GM23338 (cell line): Measurements from ENCODE around the gene EGF. TPM values are rescaled to one million over a fixed set of nuclear protein-coding genes. Genes with fewer than 3 reads are reported as not detected.

Experiments
- ATAC-seq: fragments of 200-7000 bp; cut with Tn5 transposase; 3 replicates; pipeline ENCODE4 v1.9.1; 2020
- DNase-seq: peaks from one replicate; pipeline ENCODE4 v3.0.0-alpha.2; 2015; ENCODE audit warnings: low spot score
- H2AFZ ChIP-seq: fragments of 200-600 bp; sonication (generic); 2 replicates; pipeline ENCODE4 v1.8.0; 2016; ENCODE audit warnings: antibody characterized with exemption, mild to moderate bottlenecking, moderate library complexity
- H3F3A ChIP-seq: fragments of 200-600 bp; sonication (generic); replicated peaks from 2 replicates; pipeline ENCODE4 v1.8.0; 2017; ENCODE audit warnings: antibody characterized with exemption, mixed run types, low read depth
- H3K27ac ChIP-seq: fragments of 200-600 bp; sonication (generic); 2 replicates; pipeline ENCODE4 v1.6.1; 2016; ENCODE audit warnings: low read depth
- H3K27me3 ChIP-seq: fragments of 200-600 bp; sonication (generic); 2 replicates; pipeline ENCODE4 v1.8.0; 2016; ENCODE audit warnings: mild to moderate bottlenecking, mixed run types, moderate library complexity; ENCODE audit not compliant: insufficient read depth
- H3K36me3 ChIP-seq: fragments of 200-600 bp; sonication (generic); 2 replicates; pipeline ENCODE4 v1.8.0; 2016; ENCODE audit warnings: mild to moderate bottlenecking; ENCODE audit not compliant: insufficient read depth
- H3K4me1 ChIP-seq: fragments of 200-600 bp; sonication (generic); 2 replicates; pipeline ENCODE4 v1.8.0; 2016; ENCODE audit warnings: mild to moderate bottlenecking, moderate library complexity; ENCODE audit not compliant: insufficient read depth
- H3K4me2 ChIP-seq: fragments of 200-600 bp; sonication (generic); 2 replicates; pipeline ENCODE4 v1.7.1; 2017; ENCODE audit warnings: mixed run types
- H3K4me3 ChIP-seq: fragments of 200-600 bp; sonication (generic); 2 replicates; pipeline ENCODE4 v1.6.1; 2016; ENCODE audit warnings: mixed run types
- H3K79me2 ChIP-seq: fragments of 200-600 bp; sonication (generic); replicated peaks from 2 replicates; pipeline ENCODE4 v1.8.0; 2017; ENCODE audit warnings: mild to moderate bottlenecking; ENCODE audit not compliant: insufficient read depth
- H3K9me2 ChIP-seq: fragments of 200-600 bp; sonication (generic); 2 replicates; pipeline ENCODE4 v1.8.0; 2017; ENCODE audit not compliant: insufficient read depth
- H4K20me1 ChIP-seq: fragments of 200-600 bp; sonication (generic); replicated peaks from 2 replicates; pipeline ENCODE4 v1.8.0; 2017; ENCODE audit warnings: mild to moderate bottlenecking; ENCODE audit not compliant: insufficient read depth
- H3K27ac Mint-ChIP-seq: 2 replicates; pipeline ENCODE4 v1.8.0; 2020; ENCODE audit warnings: inconsistent platforms, mild to moderate bottlenecking, moderate library complexity, mixed read lengths
- H3K27me3 Mint-ChIP-seq: 3 replicates; pipeline ENCODE4 v1.8.0; 2022; ENCODE audit warnings: low read depth, mild to moderate bottlenecking, moderate library complexity, mixed read lengths, inconsistent platforms; ENCODE audit not compliant: insufficient read depth, poor library complexity
- H3K36me3 Mint-ChIP-seq: 3 replicates; pipeline ENCODE4 v1.8.0; 2021; ENCODE audit warnings: low read depth, mild to moderate bottlenecking, inconsistent platforms, moderate library complexity, mixed read lengths
- H3K4me1 Mint-ChIP-seq: 3 replicates; pipeline ENCODE4 v1.8.0; 2020; ENCODE audit warnings: mild to moderate bottlenecking, inconsistent platforms, mixed read lengths
- H3K4me3 Mint-ChIP-seq: 3 replicates; pipeline ENCODE4 v1.8.0; 2021; ENCODE audit warnings: moderate library complexity, mild to moderate bottlenecking, inconsistent platforms, mixed read lengths
- H3K9me3 Mint-ChIP-seq: 3 replicates; pipeline ENCODE4 v1.8.0; 2020; ENCODE audit warnings: moderate library complexity, mild to moderate bottlenecking, inconsistent platforms, mixed read lengths
- CREB1 ChIP-seq: fragments of 250-450 bp; sonication (Bioruptor Pico); IDR thresholded peaks from 2 replicates; pipeline ENCODE4 v1.5.0; 2020; ENCODE audit warnings: low read depth, mild to moderate bottlenecking, moderate library complexity
- CTCF ChIP-seq, 2 experiments: fragments of 200-600 bp in 1 of 2; sonication (generic) in 1 of 2; conservative IDR thresholded peaks; 2 replicates each; pipeline versions ENCODE4 v1.5.1 to v1.6.1; 2016 to 2017; ENCODE audit warnings: antibody characterized with exemption in 2 of 2, low read depth in 2 of 2, mild to moderate bottlenecking in 2 of 2, moderate library complexity in 1 of 2
- POLR2AphosphoS5 ChIP-seq: IDR thresholded peaks from 2 replicates; pipeline ENCODE4 v1.6.1; 2016; ENCODE audit warnings: antibody characterized with exemption, low read depth
- ZNF331 ChIP-seq: fragments of 250-450 bp; sonication (Bioruptor Pico); IDR thresholded peaks from 2 replicates; pipeline ENCODE4 v1.5.0; 2020; ENCODE audit warnings: low read depth, mild to moderate bottlenecking, moderate library complexity
- polyA plus RNA-seq: library from polyadenylated mRNA; unstranded; fragments of >200 nt; fragmentation: Nextera tagmentation; extraction: Ambion mirVana; gene quantifications from 2 replicates; pipeline ENCODE4 v1.2.1, GENCODE V29; 2016
- total RNA-seq: library from RNA; depleted of rRNA; stranded (reverse); fragments of >200 nt; shearing (Covaris generic); gene quantifications from 2 replicates; pipeline ENCODE4 v1.2.3, GENCODE V29; 2014

Gene EGF
- total and polyA plus RNA-seq, 2 experiments from 2014 or later: 1.4 to 3.0 TPM

DNA sequence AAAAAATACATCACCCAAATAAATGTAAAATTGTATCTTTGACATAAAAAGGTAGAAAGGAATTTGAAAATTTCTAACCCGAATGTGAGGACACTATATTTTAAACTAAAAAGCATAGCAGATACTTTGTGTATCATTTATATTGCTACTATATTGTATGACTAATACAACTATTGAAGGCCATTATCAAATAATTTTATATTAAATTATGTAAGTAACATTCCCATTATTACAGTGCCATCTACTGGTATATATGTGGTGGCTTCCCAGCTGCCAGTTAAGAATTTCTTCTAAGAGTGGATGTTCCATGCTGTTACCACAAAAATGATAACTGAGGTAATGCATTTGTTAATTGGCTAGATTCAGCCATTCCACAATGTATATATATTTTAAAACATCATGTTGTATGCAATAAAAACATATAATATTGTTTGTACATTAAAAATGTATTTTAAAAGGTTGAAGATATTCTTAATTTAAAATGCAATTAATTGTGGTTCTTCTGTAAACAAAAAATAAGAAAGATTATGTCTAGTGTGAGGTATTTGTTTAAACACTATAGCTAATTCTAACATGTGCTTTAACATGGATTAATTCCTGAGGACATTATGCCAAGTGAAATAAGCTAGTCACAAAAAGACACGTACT is 65.3 kb downstream of the EGF start:
- Histone ChIP-seq H3K27ac (no peak overlapping the region), H4K20me1 (no peaks in the 10 kb centered on the region), H2AFZ (no peak overlapping the region), H3K79me2 (no peaks in the 10 kb centered on the region), H3K9me2 (no peaks in the 10 kb centered on the region), H3K36me3 (no peaks in the 10 kb centered on the region), H3K4me1 (peaks cover 4% of the 10 kb centered on the region), H3K4me3 (no peak overlapping the region), H3K27me3 (no peaks in the 10 kb centered on the region), H3K4me2 (no peak overlapping the region), H3F3A (no peaks in the 10 kb centered on the region)
- TF ChIP-seq ZNF331 (CRISPR knock-in tag) (no peak), POLR2AphosphoS5 (no peak), CREB1 (CRISPR knock-in tag) (no peak), CTCF (conservative IDR thresholded peaks at IDR 0.05; ENCODE audit: low read depth in 2 of 2) (peak; percentile 53 to 84)
- H3K4me1 Mint-ChIP-seq: peaks cover 20% of the 10 kb centered on the region
- DNase-seq (peak; percentile 64), ATAC-seq (no peak; the same call in 2 of the 3 replicates)
- H3K4me3 Mint-ChIP-seq: no peak overlapping the region
- H3K27me3 Mint-ChIP-seq: peaks cover 2% of the 10 kb centered on the region
- H3K36me3 Mint-ChIP-seq: no peaks in the 10 kb centered on the region
- H3K27ac Mint-ChIP-seq: no peak overlapping the region
- H3K9me3 Mint-ChIP-seq: no peaks in the 10 kb centered on the region

- no peak overlapping the region for H3K27ac Mint-ChIP-seq
- no peak overlapping the region for H3K4me2 ChIP-seq
- H4K20me1 ChIP-seq: no peaks in the 10 kb centered on the region
- H3K27me3 ChIP-seq: no peaks in the 10 kb centered on the region
- DNase-seq (peak; percentile 59), ATAC-seq (peak; percentile 52)
- no peaks in the 10 kb centered on the region for H3K36me3 ChIP-seq
- H3F3A ChIP-seq: no peaks in the 10 kb centered on the region
- H3K36me3 Mint-ChIP-seq: no peaks in the 10 kb centered on the region
- no peak overlapping the region for H3K4me3 ChIP-seq
- no peaks in the 10 kb centered on the region; the same call in 1 of the 2 replicates for H3K4me1 ChIP-seq
- H3K9me2 ChIP-seq: no peaks in the 10 kb centered on the region
- peaks cover 13% of the 10 kb centered on the region for H3K4me1 Mint-ChIP-seq
- H3K9me3 Mint-ChIP-seq: no peaks in the 10 kb centered on the region
- no peak overlapping the region for H2AFZ ChIP-seq
- H3K27ac ChIP-seq: no peak overlapping the region
- TF ChIP-seq POLR2AphosphoS5: no peak
- TF ChIP-seq CTCF (conservative IDR thresholded peaks at IDR 0.05; ENCODE audit: low read depth in 2 of 2): peak in 1 of 2 experiments; percentile 41; a peak in 1 of 4 replicates
- H3K27me3 Mint-ChIP-seq: peaks cover 2% of the 10 kb centered on the region
- no peaks in the 10 kb centered on the region for H3K79me2 ChIP-seq
- no peak overlapping the region for H3K4me3 Mint-ChIP-seq
These were observed 66.2 kb downstream of the EGF start for GRCh38 chr4:109978704-109979454.
